Keratinocyte (primary cell): ENCODE measurements around the gene PDRG1. TPM values are rescaled to one million over a fixed set of nuclear protein-coding genes. Genes with fewer than 3 reads are reported as not detected.

Experiments used
- DNase-seq: peaks from one replicate; pipeline ENCODE4 v3.0.0-alpha.2; 2011; ENCODE audit warnings: low read depth, missing footprints, low spot score
- FAIRE-seq: peaks from 2 replicates; lab custom pipeline; 2011; peaks lifted over from hg19 to GRCh38; lab: Jason Lieb, UNC
- H2AFZ ChIP-seq: 2 replicates; pipeline ENCODE4 v1.6.0; 2012; ENCODE audit warnings: low read length, control low read depth, inconsistent platforms; ENCODE audit not compliant: control insufficient read depth
- H3K27ac ChIP-seq: 2 replicates; pipeline ENCODE4 v1.5.1; 2011; ENCODE audit warnings: low read length; ENCODE audit not compliant: control insufficient read depth, insufficient read depth
- H3K27me3 ChIP-seq: 3 replicates; pipeline ENCODE4 v1.6.0; 2011; ENCODE audit warnings: low read length; ENCODE audit not compliant: control insufficient read depth, insufficient read depth; ENCODE audit errors: extremely low read depth
- H3K36me3 ChIP-seq, 2 experiments: 2 replicates in 1 of 2; 3 replicates in 1 of 2; pipeline ENCODE4 v1.5.1; 2011; ENCODE audit warnings: low read length in 2 of 2, mild to moderate bottlenecking in 1 of 2; ENCODE audit not compliant: control insufficient read depth in 2 of 2, insufficient read depth in 2 of 2; ENCODE audit errors: extremely low read depth in 1 of 2
- H3K4me1 ChIP-seq: 3 replicates; pipeline ENCODE4 v1.5.1; 2011; ENCODE audit warnings: low read length; ENCODE audit not compliant: control insufficient read depth, insufficient read depth; ENCODE audit errors: extremely low read depth
- H3K4me2 ChIP-seq: 3 replicates; pipeline ENCODE4 v1.6.0; 2011; ENCODE audit warnings: low read depth, low read length; ENCODE audit not compliant: control insufficient read depth, insufficient read depth; ENCODE audit errors: extremely low read depth
- H3K4me3 ChIP-seq, 3 experiments: fragments of 200-600 bp in 1 of 3; sonication (generic) in 1 of 3; 2 replicates in 2 of 3; 3 replicates in 1 of 3; pipeline ENCODE4 v1.5.1; 2011 to 2016; ENCODE audit warnings: low read length in 3 of 3, mild to moderate bottlenecking in 3 of 3, control low read depth in 2 of 3, inconsistent platforms in 1 of 3, low read depth in 1 of 3, mixed read lengths in 1 of 3, mixed run types in 1 of 3, moderate library complexity in 1 of 3; ENCODE audit not compliant: control insufficient read depth in 2 of 3, insufficient read depth in 2 of 3; ENCODE audit errors: extremely low read depth in 1 of 3
- H3K79me2 ChIP-seq: 2 replicates; pipeline ENCODE4 v1.6.0; 2012; ENCODE audit warnings: low read length; ENCODE audit not compliant: control insufficient read depth, insufficient read depth
- H3K9ac ChIP-seq: 3 replicates; pipeline ENCODE4 v1.6.0; 2011; ENCODE audit warnings: low read length; ENCODE audit not compliant: control insufficient read depth, insufficient read depth; ENCODE audit errors: extremely low read depth
- H3K9me1 ChIP-seq: 3 replicates; pipeline ENCODE4 v1.6.0; 2011; ENCODE audit warnings: low read length; ENCODE audit not compliant: control insufficient read depth, insufficient read depth; ENCODE audit errors: extremely low read depth
- H3K9me3 ChIP-seq: 2 replicates; pipeline ENCODE4 v1.5.1; 2012; ENCODE audit warnings: low read depth, low read length; ENCODE audit not compliant: control insufficient read depth
- H4K20me1 ChIP-seq: 3 replicates; pipeline ENCODE4 v1.6.0; 2011; ENCODE audit warnings: low read length; ENCODE audit not compliant: control insufficient read depth, insufficient read depth; ENCODE audit errors: extremely low read depth
- CTCF ChIP-seq, 3 experiments: IDR thresholded peaks in 1 of 3; conservative IDR thresholded peaks in 1 of 3; optimal IDR thresholded peaks in 1 of 3; 2 replicates in 2 of 3; 3 replicates in 1 of 3; pipeline versions ENCODE3 to v1.5.1; 2011; ENCODE audit warnings: low read length in 3 of 3, mild to moderate bottlenecking in 3 of 3, moderate library complexity in 2 of 3, control low read depth in 1 of 3, inconsistent platforms in 1 of 3; ENCODE audit not compliant: insufficient read depth in 2 of 3; ENCODE audit errors: extremely low read depth in 1 of 3
- EZH2 ChIP-seq: IDR thresholded peaks from one replicate; pipeline ENCODE4 v1.6.1; 2012; ENCODE audit warnings: inconsistent platforms, mild to moderate bottlenecking, low read length, moderate library complexity
- dilution Hi-C: fragments of 300-500 bp; cut with MboI; formaldehyde crosslinking; loops from one replicate; pipeline ENCODE4 v1.7.0; 2020; ENCODE audit warnings: low sequenced_read_pairs; ENCODE audit not compliant: extremely low pct_ligation_motif_present
- polyA plus RNA-seq, 5 experiments: library from polyadenylated mRNA; depleted of rRNA in 3 of 5; stranded (reverse) in 3 of 5; stranded (forward) in 1 of 5; unstranded in 1 of 5; fragments of >200 nt; gene quantifications; 1 replicate in 1 of 5; 2 replicates in 3 of 5; 3 replicates in 1 of 5; pipeline versions ENCODE4 v1.2.1 to v1.2.3, GENCODE V29; 2011 to 2012; ENCODE audit warnings: missing spikeins in 2 of 5, low read depth in 1 of 5, low replicate concordance in 1 of 5

PDRG1 gene
- polyA plus RNA-seq, 1 donor (not counting 4 experiments of a cell fraction or from before 2014, with no cell fraction given), result 15.3 TPM

DNA sequence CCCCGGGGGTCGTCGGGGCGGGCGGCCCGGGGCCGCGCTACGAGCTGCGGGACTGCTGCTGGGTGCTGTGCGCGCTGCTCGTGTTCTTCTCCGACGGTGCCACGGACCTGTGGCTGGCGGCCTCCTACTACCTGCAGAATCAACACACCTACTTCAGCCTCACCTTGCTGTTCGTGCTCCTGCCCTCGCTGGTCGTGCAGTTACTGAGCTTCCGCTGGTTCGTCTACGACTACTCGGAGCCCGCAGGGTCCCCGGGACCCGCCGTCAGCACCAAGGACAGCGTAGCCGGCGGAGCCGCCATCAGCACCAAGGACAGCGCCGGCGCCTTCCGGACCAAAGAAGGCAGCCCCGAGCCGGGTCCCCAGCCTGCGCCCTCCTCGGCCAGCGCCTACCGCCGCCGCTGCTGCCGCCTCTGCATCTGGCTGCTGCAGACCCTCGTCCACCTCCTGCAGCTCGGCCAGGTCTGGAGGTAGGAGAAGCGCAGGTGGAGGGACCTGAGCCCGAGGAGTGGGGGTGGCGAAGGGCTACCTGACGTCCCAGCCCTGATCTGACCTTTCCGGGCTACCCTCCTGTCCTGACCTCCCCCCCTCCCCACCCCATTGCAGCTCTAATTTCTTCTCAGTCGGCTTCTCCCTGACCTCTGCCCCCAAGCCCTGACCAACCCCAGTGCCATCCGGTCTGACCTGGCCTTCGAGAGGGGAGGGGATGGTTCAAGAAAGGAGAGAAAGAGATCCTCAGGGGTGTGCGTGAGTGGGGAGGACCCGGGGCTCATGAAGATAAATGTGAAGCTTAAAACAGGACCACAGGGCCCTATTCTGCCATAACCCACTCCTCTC, 16.7 kb upstream of the PDRG1 start:
- no peak overlapping the region for H3K4me2 ChIP-seq
- TF ChIP-seq EZH2 (peak; percentile 44), CTCF (optimal IDR thresholded peaks at IDR 0.05 in 1 of 3, IDR thresholded peaks at IDR 0.05 in 1 of 3, conservative IDR thresholded peaks at IDR 0.05 in 1 of 3; ENCODE audit: extremely low read depth in 1 of 3, insufficient read depth in 2 of 3, low read length in 3 of 3) (no peak)
- FAIRE-seq (no peak), DNase-seq (no peak)
- H4K20me1 ChIP-seq, result no peaks in the 10 kb centered on the region
- peaks cover 45% of the 10 kb centered on the region for H3K27me3 ChIP-seq
- H3K9me3 ChIP-seq, result no peaks in the 10 kb centered on the region
- H3K9ac ChIP-seq, result no peak overlapping the region
- no peak overlapping the region for H2AFZ ChIP-seq
- H3K4me1 ChIP-seq, result no peaks in the 10 kb centered on the region
- no peak overlapping the region for H3K4me3 ChIP-seq
- no peaks in the 10 kb centered on the region for H3K79me2 ChIP-seq
- H3K36me3 ChIP-seq, result no peaks in the 10 kb centered on the region
- H3K9me1 ChIP-seq, result no peaks in the 10 kb centered on the region
- H3K27ac ChIP-seq, result no peak overlapping the region
- dilution Hi-C loops, result no loop called here

GRCh38 chr20:31967830-31968249, 16.0 kb upstream of the PDRG1 start, which contains the start of gene XKR7:
XKR7 (plus strand) TSS chr20:31968151; CDS start chr20:31968176, 25 bp downstream.
- H3K4me2 ChIP-seq, result no peak within 1 kb of the TSS
- DNase-seq, result no peak
- no peaks in the 10 kb centered on the region for H3K4me1 ChIP-seq
- no peak within 1 kb of the TSS for H3K27ac ChIP-seq
- H3K27me3 ChIP-seq, result peaks cover 48% of the 10 kb centered on the region
- no peak within 1 kb of the TSS for H2AFZ ChIP-seq
- no peak for FAIRE-seq
- TF ChIP-seq EZH2, result no peak
- TF ChIP-seq CTCF (optimal IDR thresholded peaks at IDR 0.05 in 1 of 3, IDR thresholded peaks at IDR 0.05 in 1 of 3, conservative IDR thresholded peaks at IDR 0.05 in 1 of 3; ENCODE audit: extremely low read depth in 1 of 3, insufficient read depth in 2 of 3, low read length in 3 of 3), result no peak
- no peaks in the 10 kb centered on the region for H3K36me3 ChIP-seq
- H3K9me3 ChIP-seq, result no peaks in the 10 kb centered on the region
- no peaks in the 10 kb centered on the region for H4K20me1 ChIP-seq
- no peaks in the 10 kb centered on the region for H3K79me2 ChIP-seq
- no peak within 1 kb of the TSS for H3K9ac ChIP-seq
- no peak within 1 kb of the TSS for H3K4me3 ChIP-seq
- dilution Hi-C loops, result no loop called here
- no peaks in the 10 kb centered on the region for H3K9me1 ChIP-seq
